Panc1 (cell line): Measurements from ENCODE around the gene AZGP1. TPM values are rescaled to one million over a fixed set of nuclear protein-coding genes. Genes with fewer than 3 reads are reported as not detected.

Experiments used
- ATAC-seq: fragments of 200-7000 bp; cut with Tn5 transposase; 2 replicates; pipeline ENCODE4 v1.9.1; 2020; ENCODE audit warnings: mild to moderate bottlenecking, moderate library complexity
- BruUV-seq: library from RNA; stranded (reverse); fragments of 400-500 nt; replicated peaks from 2 replicates; lab custom pipeline; 2021; lab: Mats Ljungman, UMichigan
- CTCF ChIA-PET: fragments of 300-600 bp; sonication (Branson Sonifier 250); formaldehyde crosslinking; loops from one replicate; lab custom pipeline; 2022; ENCODE audit warnings: antibody characterized with exemption; lab: Charles Lee
- POLR2A ChIA-PET: fragments of 300-600 bp; sonication (Branson Sonifier 250); formaldehyde crosslinking; loops from one replicate; lab custom pipeline; 2022; ENCODE audit warnings: antibody characterized with exemption; lab: Charles Lee
- DNase-seq: peaks from one replicate; pipeline ENCODE4 v3.0.0-alpha.2; 2010; ENCODE audit warnings: low read depth, low spot score
- H3K27ac ChIP-seq: 2 replicates; pipeline ENCODE4 v1.5.1; 2011; ENCODE audit warnings: mild to moderate bottlenecking, low read length, inconsistent platforms
- H3K27me3 ChIP-seq: fragments of 200-500 bp; sonication (Bioruptor generic); 2 replicates; pipeline ENCODE4 v1.6.0; 2014; ENCODE audit warnings: low read length, inconsistent platforms; ENCODE audit not compliant: control insufficient read depth, insufficient read depth
- H3K36me3 ChIP-seq: fragments of 200-500 bp; sonication (Bioruptor generic); 2 replicates; pipeline ENCODE4 v1.5.1; 2014; ENCODE audit warnings: inconsistent platforms, mild to moderate bottlenecking, low read length, moderate library complexity; ENCODE audit not compliant: control insufficient read depth, insufficient read depth
- H3K4me1 ChIP-seq: 2 replicates; pipeline ENCODE4 v1.5.1; 2011; ENCODE audit warnings: inconsistent platforms, mild to moderate bottlenecking, low read length, moderate library complexity; ENCODE audit not compliant: control insufficient read depth, insufficient read depth
- H3K4me3 ChIP-seq, 2 experiments: 2 replicates each; pipeline ENCODE4 v1.5.1; 2011 to 2012; ENCODE audit warnings: low read depth in 2 of 2, low read length in 2 of 2, mild to moderate bottlenecking in 2 of 2, inconsistent platforms in 1 of 2, moderate library complexity in 1 of 2
- H3K9me3 ChIP-seq: fragments of 200-500 bp; sonication (Bioruptor generic); 2 replicates; pipeline ENCODE4 v1.5.1; 2014; ENCODE audit warnings: low read depth, mild to moderate bottlenecking, inconsistent platforms, low read length, moderate library complexity; ENCODE audit not compliant: control insufficient read depth, insufficient read depth
- CTCF ChIP-seq: fragments of 450-650 bp; IDR thresholded peaks from 2 replicates; pipeline ENCODE4 v1.5.1; 2017; ENCODE audit warnings: mild to moderate bottlenecking
- POLR2AphosphoS5 ChIP-seq: IDR thresholded peaks from 2 replicates; pipeline ENCODE4 v1.6.1; 2012; ENCODE audit warnings: mild to moderate bottlenecking, low read depth, low read length, moderate library complexity
- REST ChIP-seq, 2 experiments: IDR thresholded peaks; 2 replicates each; pipeline ENCODE4 v1.6.1; 2011 to 2012; ENCODE audit warnings: low read depth in 2 of 2, control low read depth in 1 of 2, low read length in 1 of 2, mild to moderate bottlenecking in 1 of 2, moderate library complexity in 1 of 2; ENCODE audit not compliant: insufficient read depth in 1 of 2
- SIN3A ChIP-seq: IDR thresholded peaks from 2 replicates; pipeline ENCODE4 v1.6.1; 2012; ENCODE audit warnings: low read depth, mild to moderate bottlenecking, low read length, moderate library complexity, borderline replicate concordance; ENCODE audit not compliant: insufficient read depth
- TCF7L2 ChIP-seq: IDR thresholded peaks from 2 replicates; pipeline ENCODE4 v1.6.1; 2011; ENCODE audit warnings: mild to moderate bottlenecking, low read depth, low read length, inconsistent platforms
- in situ Hi-C: cut with HindIII; loops from 2 replicates; pipeline ENCODE4 v1.10.0; 2016; ENCODE audit warnings: low sequenced_read_pairs, low pct_unique_long_range_greater_than_20kb
- intact Hi-C: fragments of 100-400 bp; cut with micrococcal nuclease; formaldehyde crosslinking; loops from one replicate; pipeline ENCODE4 v1.10.0; 2022; ENCODE audit not compliant: unreplicated experiment
- total RNA-seq: library from RNA; stranded (reverse); gene quantifications from one replicate; pipeline ENCODE4 v1.2.1, GENCODE V29; 2021; ENCODE audit not compliant: unreplicated experiment

The AZGP1 gene
- total RNA-seq, 1 experiment from 2014 or later: 0.49 TPM

- Histone ChIP-seq H3K36me3 (no peaks in the 10 kb centered on the region; the same call in 1 of the 2 replicates), H3K4me1 (peaks cover 11% of the 10 kb centered on the region), H3K9me3 (no peaks in the 10 kb centered on the region), H3K4me3 (peak within 1 kb of the TSS; percentile 85 to 95), H3K27ac (peak within 1 kb of the TSS; percentile 98), H3K27me3 (no peaks in the 10 kb centered on the region)
- intact Hi-C loops: loop anchor here (10.0 kb wide), 1 partner anchor 136 kb away; no protein-coding TSS in a partner anchor
- DNase-seq (peak; percentile 82), ATAC-seq (peak; percentile 100)
- TF ChIP-seq SIN3A (peak; percentile 72; the same call in 1 of the 2 replicates), CTCF (peak; percentile 43), REST (IDR thresholded peaks at IDR 0.05; ENCODE audit: insufficient read depth in 1 of 2, low read depth in 2 of 2, low read length in 1 of 2) (0 out of 4 replicates have a peak, but pooled peaks of 1 of the 2 experiments have one; percentile 5), TCF7L2 (no peak), POLR2AphosphoS5 (peak; percentile 82)
- BruUV-seq: no TSS peak
- in situ Hi-C loops: no loop called here
- POLR2A ChIA-PET: interaction anchor here (0.5 kb wide), 2 partner anchors 18 to 102 kb away, joined by 7 to 8 read pairs; no protein-coding TSS in a partner anchor
- CTCF ChIA-PET: interaction anchor here (0.5 to 1.2 kb wide), 4 partner anchors 37 to 75 kb away, joined by 3 to 4 read pairs (median 3); no protein-coding TSS in a partner anchor
These were observed 56.6 kb downstream of the AZGP1 start, which contains the start of gene TRIM4 for GRCh38 chr7:99918959-99919813. TSS of gene TRIM4 (minus strand) at chr7:99919530. CDS start at chr7:99919401, 129 bp downstream.

Other genes with a start within 250 kb of the AZGP1 start
- not detected for gene CYP3A7, start 240.8 kb downstream of the AZGP1 start, total RNA-seq
- 0.15 TPM for gene CYP3A4, start 191.8 kb downstream of the AZGP1 start, total RNA-seq
- gene CYP3A43, start 148.0 kb downstream of the AZGP1 start, total RNA-seq: not detected
- not detected for gene OR2AE1, start 99.0 kb downstream of the AZGP1 start, total RNA-seq
- 28.1 TPM for gene TRIM4, start 56.5 kb downstream of the AZGP1 start, total RNA-seq
- gene GJC3, start 46.4 kb downstream of the AZGP1 start, total RNA-seq: not detected
- gene ZKSCAN1, start 39.6 kb upstream of the AZGP1 start, total RNA-seq: 55.5 TPM
- gene ZSCAN21, start 73.7 kb upstream of the AZGP1 start, total RNA-seq: 13.4 TPM
- 32.9 TPM for gene ZNF3, start 105.7 kb upstream of the AZGP1 start, total RNA-seq
- 182 TPM for gene COPS6, start 112.9 kb upstream of the AZGP1 start, total RNA-seq
- 258 TPM for gene MCM7, start 125.4 kb upstream of the AZGP1 start, total RNA-seq
- gene AP4M1, start 125.6 kb upstream of the AZGP1 start, total RNA-seq: 42.6 TPM
- 92.3 TPM for gene TAF6, start 143.3 kb upstream of the AZGP1 start, total RNA-seq
- 12.6 TPM for gene CNPY4, start 143.6 kb upstream of the AZGP1 start, total RNA-seq
- 5.2 TPM for gene MBLAC1, start 150.9 kb upstream of the AZGP1 start, total RNA-seq
- gene LAMTOR4, start 172.9 kb upstream of the AZGP1 start, total RNA-seq: 224 TPM
- 33.2 TPM for gene TRAPPC14, start 182.7 kb upstream of the AZGP1 start, total RNA-seq
- 0.98 TPM for gene GAL3ST4, start 192.6 kb upstream of the AZGP1 start, total RNA-seq
- 7.9 TPM for gene GPC2, start 201.3 kb upstream of the AZGP1 start, total RNA-seq
- 1.7 TPM for gene STAG3, start 201.9 kb upstream of the AZGP1 start, total RNA-seq
- not detected for gene PVRIG, start 243.9 kb upstream of the AZGP1 start, total RNA-seq